Measurements from ENCODE around the gene SLFN14. TPM values are rescaled to one million over a fixed set of nuclear protein-coding genes. Genes with fewer than 3 reads are reported as not detected.
"Not testable (repeated sequence)": the region's sequence is repeated elsewhere in the genome, so short reads cannot be mapped to it uniquely, and the experiment has no call there.

SLFN14 gene
- total RNA-seq, 1 donor from 2014 or later: 0.45 TPM

DNA sequence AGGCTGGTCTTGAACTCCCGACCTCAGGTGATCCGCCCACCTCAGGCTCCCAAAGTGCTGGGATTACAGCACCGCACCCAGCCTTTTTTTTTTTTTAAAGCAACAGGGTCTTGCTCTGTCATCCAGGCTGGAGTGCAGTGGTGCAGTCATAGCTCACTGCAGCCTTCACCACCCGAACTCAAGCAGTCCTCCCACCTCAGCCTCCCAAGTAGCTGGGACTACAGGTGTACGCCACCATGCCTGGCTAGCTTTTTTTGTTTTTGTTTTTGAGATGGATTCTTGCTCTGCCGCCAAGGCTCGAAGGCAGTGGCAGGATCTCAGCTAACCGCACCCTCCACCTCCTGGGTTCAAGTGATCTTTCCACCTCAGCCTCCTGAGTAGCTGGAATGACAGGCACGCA lies 25.2 kb downstream of the SLFN14 start:
- intact Hi-C loops (cut with DNase I): loop anchor here (5.0 kb wide), 1 partner anchor 223 kb away; no protein-coding TSS in a partner anchor
- not testable (repeated sequence) for DNase-seq (ENCODE audit: low spot score); ATAC-seq

DNA sequence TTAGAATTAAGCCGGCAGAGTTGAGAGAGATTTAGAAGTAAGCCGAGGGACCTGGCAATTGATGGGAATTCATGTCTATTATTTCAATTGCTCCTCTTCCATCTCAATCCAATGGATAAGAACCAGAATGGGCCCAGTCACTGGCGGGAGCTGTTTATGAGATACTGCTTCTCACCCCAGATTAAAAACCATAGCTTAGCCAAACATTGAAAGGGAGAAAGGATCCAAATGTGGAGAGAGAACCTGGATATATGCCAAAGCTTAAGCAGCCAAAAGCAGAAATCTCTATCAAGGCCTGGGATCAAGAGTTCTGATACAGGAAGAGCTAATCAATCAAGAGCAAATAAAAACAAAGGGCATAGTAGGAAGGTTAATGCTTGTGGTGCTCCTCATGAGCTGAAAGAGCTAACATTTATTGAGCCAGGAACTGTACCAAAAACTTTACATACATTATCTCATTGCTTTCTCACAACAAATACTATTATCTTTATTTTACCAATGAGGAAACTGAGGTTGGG lies 26.0 kb downstream of the SLFN14 start:
- ATAC-seq: no peak
- intact Hi-C loops (cut with DNase I): loop anchor here (5.0 kb wide), 1 partner anchor 222 kb away; no protein-coding TSS in a partner anchor
- no peak for DNase-seq (ENCODE audit: low spot score)

DNA sequence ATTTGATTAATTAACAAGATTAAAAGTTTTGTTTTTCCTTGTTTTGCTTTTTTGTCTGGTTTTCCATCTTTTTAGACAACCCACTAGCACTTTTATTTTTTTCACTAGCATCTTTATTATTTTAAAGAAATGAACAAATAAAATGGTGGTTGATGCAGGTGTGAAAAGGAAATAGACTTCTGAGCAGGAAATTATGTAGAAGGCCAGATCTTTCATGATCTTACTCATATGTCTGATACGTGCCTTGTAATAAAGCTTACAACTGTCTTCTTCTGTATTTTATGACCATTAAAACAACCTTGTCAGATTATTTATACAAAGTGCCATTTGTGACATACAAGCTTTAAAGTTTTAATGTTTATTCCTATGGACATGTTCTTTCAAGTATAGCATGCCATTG lies 29.5 kb downstream of the SLFN14 start:
- ATAC-seq (no peak), DNase-seq (ENCODE audit: low spot score) (no peak)
- intact Hi-C loops (cut with DNase I): no loop called here

DNA sequence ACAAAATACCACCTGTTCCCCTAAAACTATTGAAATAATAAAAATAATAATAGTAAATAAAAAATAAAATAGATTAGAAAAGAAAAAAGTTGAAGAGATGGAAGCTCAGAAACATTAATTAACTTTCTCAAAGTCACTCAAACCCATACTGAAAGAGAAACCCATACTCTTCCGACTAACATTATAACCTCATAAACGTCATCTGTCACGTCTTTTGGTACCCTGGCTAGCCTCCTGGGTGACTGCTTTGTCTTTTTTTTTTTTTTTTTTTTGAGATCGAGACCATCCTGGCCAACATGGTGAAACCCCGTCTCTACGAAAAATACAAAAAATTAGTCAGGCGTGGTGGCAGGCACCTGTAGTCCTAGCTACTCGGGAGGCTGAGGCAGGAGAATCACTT lies 30.8 kb downstream of the SLFN14 start:
- no peak for ATAC-seq
- DNase-seq (ENCODE audit: low spot score): no peak
- intact Hi-C loops (cut with DNase I): no loop called here

DNA sequence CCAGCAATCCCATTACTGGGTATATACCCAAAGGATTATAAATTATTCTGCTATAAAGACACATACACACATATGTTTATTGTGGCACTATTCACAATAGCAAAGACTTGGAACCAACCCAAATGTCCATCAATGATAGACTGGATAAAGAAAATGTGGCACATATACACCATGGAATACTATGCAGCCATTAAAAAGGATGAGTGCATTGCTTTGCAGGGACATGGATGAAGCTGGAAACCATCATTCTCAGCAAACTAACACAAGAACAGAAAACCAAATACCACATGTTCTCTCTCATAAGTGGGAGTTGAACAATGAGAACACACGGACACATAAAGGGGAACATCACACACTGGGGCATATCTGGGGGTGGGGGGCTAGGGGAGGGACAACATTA lies 31.3 kb downstream of the SLFN14 start:
- DNase-seq (ENCODE audit: low spot score); intact Hi-C loops (cut with DNase I); ATAC-seq: not testable (repeated sequence)

DNA sequence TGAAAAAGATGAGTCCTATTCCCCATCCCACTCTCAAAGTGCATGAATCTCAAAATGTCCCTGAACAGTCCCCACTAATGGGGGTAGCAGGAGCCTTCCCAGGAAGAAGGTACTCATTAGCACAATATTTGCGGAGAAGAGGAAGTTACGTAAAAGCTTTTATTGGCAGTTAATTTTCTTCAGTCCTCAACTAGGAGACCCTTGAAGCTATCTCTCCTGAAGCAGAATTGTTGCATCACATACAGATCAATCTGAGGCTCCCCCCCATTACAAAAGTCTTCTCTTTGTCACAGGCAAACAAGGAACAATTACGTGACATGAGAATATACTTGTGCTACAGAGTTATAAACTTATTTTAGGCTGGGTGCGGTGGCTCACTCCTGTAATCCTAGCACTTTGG lies 37.3 kb downstream of the SLFN14 start:
- DNase-seq (ENCODE audit: low spot score) (no peak), ATAC-seq (no peak)
- intact Hi-C loops (cut with DNase I): no loop called here

DNA sequence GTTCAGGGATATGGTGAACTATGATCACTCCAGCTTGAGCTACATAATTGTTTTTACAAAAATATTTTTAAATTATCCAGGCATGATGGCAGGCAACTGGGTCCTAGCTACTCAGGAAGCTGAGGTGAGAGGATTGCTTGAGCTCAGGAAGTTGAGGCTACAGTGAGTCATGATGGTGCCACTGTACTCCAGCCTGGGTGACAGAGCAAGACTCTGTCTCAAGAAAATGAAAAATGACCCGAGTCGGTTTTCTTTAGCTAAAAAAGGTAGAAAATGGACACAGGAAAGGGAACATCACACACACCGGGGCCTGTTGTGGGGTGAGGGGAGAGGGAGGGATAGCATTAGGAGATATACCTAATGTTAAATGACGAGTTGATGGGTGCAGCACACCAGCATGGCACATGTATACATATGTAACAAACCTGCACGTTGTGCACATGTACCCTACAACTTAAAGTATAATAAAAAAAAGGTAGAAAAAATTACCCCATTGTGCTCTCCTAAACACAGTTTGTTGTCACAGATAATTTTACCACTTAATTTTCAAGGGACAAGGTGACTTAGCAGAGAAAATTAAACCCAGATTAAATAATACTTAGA lies 38.9 kb downstream of the SLFN14 start:
- intact Hi-C loops (cut with DNase I); ATAC-seq; DNase-seq (ENCODE audit: low spot score): not testable (repeated sequence)

DNA sequence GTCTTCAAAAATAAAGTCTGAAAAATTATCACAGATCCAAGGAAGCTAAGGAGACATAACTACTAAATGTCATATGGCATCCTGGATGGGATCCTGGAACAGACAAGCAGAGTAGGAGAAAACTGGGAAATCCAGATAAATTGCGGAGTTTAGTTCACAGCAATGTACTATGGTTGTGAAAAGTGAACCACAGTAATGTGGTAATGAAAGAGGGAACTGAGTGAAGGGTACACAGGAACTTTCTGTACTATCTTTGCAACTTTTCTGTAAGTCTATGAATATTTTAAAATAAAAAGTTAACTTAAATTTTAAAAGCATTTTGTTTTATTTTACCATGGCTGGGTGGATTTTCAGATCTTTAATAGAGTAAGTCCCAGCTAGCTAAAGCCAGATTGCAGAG lies 39.5 kb downstream of the SLFN14 start:
- no peak for ATAC-seq

DNA sequence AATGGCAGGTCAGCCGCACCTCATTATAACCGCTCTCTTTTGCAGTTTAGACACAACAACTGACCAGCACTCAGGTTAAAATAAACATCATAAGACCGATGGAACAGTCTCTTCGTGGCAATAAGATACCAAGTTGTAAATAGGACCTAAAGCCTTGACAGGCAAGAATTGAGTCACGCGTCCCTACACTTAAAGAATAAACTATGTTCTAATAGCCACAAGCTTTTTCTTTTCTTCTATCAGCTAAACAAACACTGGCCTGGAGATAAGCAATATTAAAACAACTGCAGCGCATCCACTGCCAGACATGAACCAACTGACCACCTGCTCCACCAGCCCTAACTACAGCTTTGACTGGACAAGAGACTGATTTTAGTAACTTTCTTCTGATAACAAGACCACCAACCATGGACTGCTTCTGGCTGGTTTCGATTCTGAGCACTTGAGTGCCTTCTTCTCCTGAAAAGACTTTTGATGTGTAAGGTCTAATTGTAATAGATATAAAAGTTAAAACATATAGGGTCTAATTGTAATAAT lies 40.6 kb downstream of the SLFN14 start:
- intact Hi-C loops (cut with DNase I): no loop called here
- no peak for DNase-seq (ENCODE audit: low spot score)
- no peak for ATAC-seq

More for the DNA sequence above, 39.5 kb downstream of the SLFN14 start:
- no peak for DNase-seq (ENCODE audit: low spot score)
- intact Hi-C loops (cut with DNase I): no loop called here

DNA sequence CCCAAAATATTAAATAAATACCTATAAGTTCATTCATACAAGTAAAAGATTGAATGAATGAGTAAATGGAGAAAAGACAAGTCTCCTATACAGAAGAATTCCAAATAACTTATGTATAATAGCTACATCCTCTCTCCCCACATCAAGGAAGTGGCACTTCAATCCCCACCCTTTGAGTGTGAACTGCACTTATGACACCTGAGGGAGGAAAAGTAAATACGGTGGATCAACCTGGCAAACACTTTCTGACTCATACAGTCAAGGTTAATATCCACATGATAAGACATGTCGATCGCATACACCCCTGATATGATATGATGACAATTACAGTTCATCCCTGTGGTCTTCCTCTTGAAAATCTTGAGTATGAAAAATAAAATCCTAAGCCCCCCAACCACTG lies 41.2 kb downstream of the SLFN14 start:
- intact Hi-C loops (cut with DNase I): no loop called here
- ATAC-seq: no peak
- DNase-seq (ENCODE audit: low spot score): no peak

DNA sequence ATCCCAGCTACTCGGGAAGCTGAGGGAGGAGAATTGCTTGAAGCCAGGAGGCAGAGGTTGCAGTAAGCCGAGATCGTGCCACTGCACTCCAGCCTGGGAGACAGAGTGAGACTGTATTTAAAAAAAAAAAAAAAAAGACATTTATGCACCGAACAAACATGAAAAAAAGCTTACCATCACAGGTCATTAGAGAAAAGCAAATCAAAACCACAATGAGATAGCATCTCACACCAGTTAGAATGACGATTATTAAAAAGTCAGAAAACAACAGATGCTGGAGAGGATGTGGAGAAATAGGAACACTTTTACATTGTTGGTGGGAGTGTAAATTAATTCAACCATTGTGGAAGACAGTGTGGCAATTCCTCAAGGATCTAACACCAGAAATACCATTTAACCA lies 42.2 kb downstream of the SLFN14 start:
- intact Hi-C loops (cut with DNase I); ATAC-seq; DNase-seq (ENCODE audit: low spot score): not testable (repeated sequence)

DNA sequence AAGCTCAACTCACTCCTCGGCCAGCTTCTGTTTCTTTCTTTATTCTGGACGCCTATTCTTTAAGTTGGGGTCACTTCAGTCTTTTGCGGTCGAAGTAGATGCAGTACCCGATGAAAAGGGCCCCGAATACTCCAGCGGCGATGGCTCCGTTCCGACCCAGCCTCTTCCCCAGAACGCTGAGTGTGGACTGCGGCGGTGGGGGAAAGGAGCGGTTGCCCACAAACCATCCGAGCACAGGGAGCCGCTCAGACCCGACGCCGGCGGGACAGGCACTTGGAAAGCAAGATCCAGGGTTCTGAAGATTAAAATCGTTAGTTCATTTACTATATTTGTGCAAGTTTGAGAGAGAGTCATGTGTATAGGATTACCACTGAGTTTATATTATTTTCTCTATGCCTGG lies 45.6 kb downstream of the SLFN14 start:
- intact Hi-C loops (cut with DNase I): no loop called here
- DNase-seq (ENCODE audit: low spot score): no peak
- no peak for ATAC-seq

DNA sequence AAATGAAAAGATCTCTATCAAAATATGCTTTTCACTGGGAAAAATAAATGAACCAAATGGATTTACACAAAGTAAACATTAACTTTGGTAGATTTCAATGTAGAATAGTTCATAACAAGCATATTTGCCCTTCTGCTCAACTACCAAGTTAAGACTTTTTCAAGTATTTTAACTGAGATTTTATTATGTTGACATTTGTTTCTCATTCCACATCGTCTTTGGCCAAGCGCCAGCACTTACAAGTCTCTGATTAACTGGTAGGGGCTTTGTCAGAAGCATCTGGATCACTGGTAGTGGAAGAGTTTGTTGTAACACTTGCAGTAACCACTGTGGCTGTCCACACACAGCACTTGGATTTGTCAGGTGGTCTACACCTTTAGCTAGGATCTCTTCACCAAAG lies 46.1 kb downstream of the SLFN14 start:
- intact Hi-C loops (cut with DNase I): no loop called here
- ATAC-seq (no peak), DNase-seq (ENCODE audit: low spot score) (no peak)

Other genes with a start within 250 kb of the SLFN14 start
- 107 TPM for gene SLFN11, start 187.2 kb downstream of the SLFN14 start, total RNA-seq
- 17.2 TPM for gene SLFN12, start 128.3 kb downstream of the SLFN14 start, total RNA-seq
- gene SLFN13, start 112.1 kb downstream of the SLFN14 start, total RNA-seq: 33.8 TPM
- gene SLFN12L, start 23.1 kb downstream of the SLFN14 start, total RNA-seq: 6.0 TPM
- 7.8 TPM for gene PEX12, start 17.8 kb upstream of the SLFN14 start, total RNA-seq
- gene AP2B1, start 26.5 kb upstream of the SLFN14 start, total RNA-seq: 130 TPM
- 5.4 TPM for gene RASL10B, start 170.8 kb upstream of the SLFN14 start, total RNA-seq
- 0.13 TPM for gene GAS2L2, start 192.4 kb upstream of the SLFN14 start, total RNA-seq
- not detected for gene C17orf50, start 200.1 kb upstream of the SLFN14 start, total RNA-seq
- 61.5 TPM for gene MMP28, start 234.8 kb upstream of the SLFN14 start, total RNA-seq
- 183 TPM for gene TAF15, start 248.7 kb upstream of the SLFN14 start, total RNA-seq